HT-29 (cell line): ENCODE measurements around the gene NANOG. TPM values are rescaled to one million over a fixed set of nuclear protein-coding genes. Genes with fewer than 3 reads are reported as not detected.

Source experiments
- small RNA-seq: library from RNA; depleted of rRNA; stranded (forward); fragments of <200 nt; gene quantifications from one replicate; pipeline ENCODE3, GENCODE V24; 2014
- total RNA-seq: library from RNA; depleted of rRNA; stranded (reverse); fragments of >200 nt; shearing (Covaris generic); gene quantifications from 2 replicates; pipeline ENCODE4 v1.2.3, GENCODE V29; 2014; rRNA removed

Gene NANOG
- total RNA-seq, 1 experiment from 2014 or later: not detected

Small RNA genes within 50 kb of the gene (small RNA-seq; reads per million reads assigned to genes)
- gene RF00019: not detected

Other genes with a start within 250 kb of the NANOG start
- 0.10 and 0.48 TPM in 2 replicates for gene APOBEC1, start 123.5 kb upstream of the NANOG start, total RNA-seq
- not detected in 2 replicates for gene GDF3, start 93.6 kb upstream of the NANOG start, total RNA-seq
- gene DPPA3, start 78.0 kb upstream of the NANOG start, total RNA-seq: not detected in 2 replicates
- not detected in 2 replicates for gene CLEC4C, start 42.0 kb upstream of the NANOG start, total RNA-seq
- not detected in 2 replicates for gene NANOGNB, start 24.2 kb upstream of the NANOG start, total RNA-seq
- not detected in 2 replicates for gene SLC2A14, start 83.5 kb downstream of the NANOG start, total RNA-seq
- not detected in 2 replicates for gene SLC2A3, start 146.8 kb downstream of the NANOG start, total RNA-seq
- gene FOXJ2, start 243.3 kb downstream of the NANOG start, total RNA-seq: 4.8 and 6.3 TPM in 2 replicates